NCI-H774 (cell line): Measurements from ENCODE around the gene WNT7B.
A peak's percentile ranks its signal among the peaks of the same experiment; 100 is the strongest.

Source experiments
- DNase-seq: peaks from one replicate; lab custom pipeline; 2025; lab: John Stamatoyannopoulos, UW

The WNT7B gene

DNA sequence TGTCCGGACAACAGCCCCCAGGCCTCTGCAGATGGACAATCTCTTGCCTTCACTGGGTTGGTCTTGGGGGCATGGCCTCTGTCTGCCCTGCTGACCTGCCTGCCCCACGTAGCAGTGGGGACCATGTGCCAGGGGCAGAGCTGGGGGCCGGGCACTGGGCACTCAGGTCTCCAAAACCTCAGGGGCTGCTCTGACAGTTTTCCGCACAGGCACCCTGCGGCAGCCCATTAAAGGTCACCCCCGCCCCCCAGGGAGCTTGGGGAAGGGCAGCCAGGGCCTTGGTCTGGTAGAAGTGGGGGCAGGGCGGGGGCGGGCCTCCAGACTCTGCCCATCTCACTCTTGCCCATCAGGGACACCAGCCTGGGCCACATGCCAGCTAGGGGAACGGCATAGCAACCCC, 49.9 kb downstream of the WNT7B start:
- no peak for DNase-seq

DNA sequence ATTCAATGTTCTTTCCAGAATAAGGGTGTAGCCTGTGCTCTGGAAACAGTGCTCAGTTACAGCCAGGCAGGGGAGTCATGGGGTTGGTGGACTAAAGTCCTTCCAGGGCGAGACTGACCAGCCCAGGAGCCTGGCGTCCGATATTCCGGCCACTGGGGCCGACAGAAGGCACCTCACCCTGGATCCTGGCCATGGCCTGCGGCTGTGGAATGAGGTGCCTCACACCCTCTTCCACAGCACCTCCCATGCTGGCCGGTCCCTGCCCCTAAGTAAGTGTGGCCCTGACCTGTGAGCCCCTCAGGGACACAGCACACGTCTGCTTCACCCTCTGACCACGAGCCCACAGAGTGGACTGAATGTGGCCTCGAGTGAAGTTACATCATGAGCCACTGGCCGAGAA, 50.5 kb downstream of the WNT7B start:
- DNase-seq: no peak

DNA sequence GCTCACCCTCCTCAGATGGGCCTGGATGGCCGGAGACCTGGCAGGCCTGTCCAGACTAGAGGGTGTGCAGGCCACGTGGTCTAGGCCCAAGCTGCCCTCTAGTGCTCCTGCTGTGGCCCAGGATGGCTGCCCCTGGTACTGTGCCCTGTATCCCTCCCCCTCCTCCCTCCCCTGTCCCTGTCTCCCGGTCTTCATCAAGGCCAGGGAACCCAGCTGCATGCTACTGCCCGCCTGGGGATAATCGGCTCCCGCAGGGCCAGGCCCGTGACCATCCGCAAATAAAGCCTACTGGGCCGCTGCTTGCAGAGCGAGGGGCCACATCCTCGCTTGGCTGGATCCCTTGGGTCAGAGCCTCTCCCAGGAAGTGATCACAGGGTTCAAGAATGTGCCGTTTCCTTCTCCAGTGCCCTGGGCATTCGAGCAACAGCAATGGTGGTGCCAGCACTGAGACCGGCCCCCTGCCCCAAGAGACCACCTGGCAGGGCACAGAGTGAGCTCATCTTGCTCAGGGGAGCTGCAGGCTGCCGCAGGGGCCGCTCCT, 51.1 kb downstream of the WNT7B start:
- no peak for DNase-seq

DNA sequence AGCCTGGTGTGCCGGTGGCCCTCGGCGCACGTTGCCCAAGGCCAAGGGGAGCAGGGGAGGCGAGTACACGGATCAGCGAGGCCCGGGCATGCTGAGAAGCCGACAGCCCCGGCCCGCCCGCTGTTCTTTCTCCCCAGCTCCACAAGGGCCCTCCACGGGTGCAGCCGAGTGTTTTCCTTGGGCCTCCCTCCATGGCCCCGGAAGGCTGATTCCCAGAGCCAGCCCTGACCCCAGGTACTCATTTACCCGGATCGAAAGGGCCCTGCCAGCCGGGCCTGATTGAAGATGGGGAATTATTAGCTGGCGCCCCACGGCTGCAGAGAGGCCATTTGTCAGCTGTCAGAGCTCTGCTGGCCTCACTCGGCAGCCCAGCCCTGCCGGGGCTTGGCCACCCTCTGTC, 53.1 kb downstream of the WNT7B start:
- DNase-seq: no peak

DNA sequence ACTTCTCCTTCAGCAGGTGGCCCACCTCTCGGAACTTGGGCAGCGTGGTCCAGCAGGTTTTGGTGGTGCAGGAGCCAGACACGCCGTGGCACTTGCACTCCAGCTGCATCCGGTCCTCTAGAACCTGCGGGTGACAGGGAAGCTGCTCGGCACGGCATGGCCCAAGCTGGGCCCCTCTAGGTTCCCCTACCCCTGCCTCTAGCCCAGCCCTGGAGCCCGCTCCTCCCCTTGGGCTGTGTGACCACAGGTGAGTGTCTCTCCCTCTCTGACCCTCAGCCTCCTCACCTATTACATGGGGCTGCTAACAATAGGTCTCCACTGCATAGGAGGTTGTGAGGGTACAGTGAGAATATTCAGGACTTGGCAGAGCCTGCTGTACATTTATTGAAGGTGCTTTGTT, 53.8 kb downstream of the WNT7B start:
- DNase-seq: no peak

DNA sequence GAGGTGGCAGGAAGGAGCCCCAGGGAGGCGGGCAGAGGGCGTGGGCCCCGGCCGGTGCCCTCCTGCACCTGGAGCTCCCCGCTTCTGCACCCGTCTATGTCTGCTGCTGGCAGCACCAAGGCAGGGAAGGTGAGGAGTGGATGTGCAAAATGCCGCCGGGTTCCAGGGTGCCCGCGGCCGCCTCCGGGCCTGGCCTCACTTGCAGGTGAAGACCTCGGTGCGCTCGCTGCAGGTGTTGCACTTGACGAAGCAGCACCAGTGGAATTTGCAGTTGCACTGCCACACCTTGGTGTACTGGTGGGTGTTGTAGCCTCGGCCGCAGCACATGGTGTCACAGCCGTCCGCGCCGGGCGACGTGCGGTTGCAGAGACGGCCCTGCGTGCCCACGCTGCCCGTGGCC, 54.3 kb downstream of the WNT7B start:
- DNase-seq: no peak

DNA sequence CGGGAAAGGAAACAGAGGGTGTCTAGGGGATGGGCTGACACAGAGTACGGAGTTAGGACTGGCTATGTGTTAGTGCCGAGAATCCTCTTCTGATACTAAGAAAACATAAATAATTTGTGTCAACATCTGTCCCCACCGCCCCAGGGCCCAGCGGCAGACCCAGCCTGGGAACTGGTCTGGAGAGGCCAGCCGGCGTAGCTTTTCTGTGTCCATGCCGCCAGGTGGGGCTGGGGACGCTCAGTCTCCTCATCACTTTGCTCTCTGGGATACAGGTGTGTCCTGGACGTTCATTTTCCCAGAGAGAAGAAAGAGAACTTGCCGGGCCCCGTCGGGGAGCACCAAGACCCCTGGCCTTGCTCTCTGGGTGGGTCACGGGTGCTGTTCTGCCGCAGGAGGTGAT, 54.7 kb downstream of the WNT7B start:
- no peak for DNase-seq

DNA sequence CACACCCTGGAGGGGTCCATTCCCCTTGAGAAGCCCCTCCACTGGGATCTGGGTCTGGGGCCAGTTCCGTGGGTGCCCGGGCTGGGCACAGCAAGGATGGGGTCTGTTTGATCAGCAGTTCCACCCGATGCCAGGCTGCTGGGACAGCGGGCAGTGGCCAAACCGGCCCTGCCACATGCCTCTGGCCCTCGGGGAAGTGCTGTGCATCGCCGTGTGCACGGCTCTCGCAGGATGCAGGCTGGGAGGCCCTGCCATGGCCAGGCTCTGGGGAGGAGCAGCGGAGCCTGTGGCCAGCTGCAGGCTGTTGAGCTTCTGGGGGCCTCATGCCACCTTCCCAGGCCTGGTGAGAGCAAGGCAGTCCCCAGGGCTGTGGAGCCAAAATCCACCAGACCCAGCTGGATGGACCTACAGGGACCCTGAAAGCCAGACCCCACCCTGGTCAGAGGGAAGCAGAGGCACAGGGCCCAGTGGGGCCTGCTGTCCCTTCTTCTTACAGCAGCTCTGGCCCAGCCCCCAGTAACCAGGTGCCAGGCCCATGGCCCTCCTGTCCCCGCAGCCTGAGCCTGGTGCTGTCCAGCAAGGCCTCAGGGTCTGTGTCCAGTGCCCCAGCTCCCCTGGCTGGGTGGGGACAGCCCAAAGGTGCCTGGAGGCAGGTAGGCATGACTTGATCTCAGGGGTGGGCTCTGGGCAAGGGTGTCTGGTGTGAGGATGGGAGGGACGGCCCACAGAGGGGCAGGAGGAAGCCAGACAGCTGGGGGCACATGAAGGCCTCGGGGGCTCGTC, 57.3 kb downstream of the WNT7B start:
- DNase-seq: no peak

DNA sequence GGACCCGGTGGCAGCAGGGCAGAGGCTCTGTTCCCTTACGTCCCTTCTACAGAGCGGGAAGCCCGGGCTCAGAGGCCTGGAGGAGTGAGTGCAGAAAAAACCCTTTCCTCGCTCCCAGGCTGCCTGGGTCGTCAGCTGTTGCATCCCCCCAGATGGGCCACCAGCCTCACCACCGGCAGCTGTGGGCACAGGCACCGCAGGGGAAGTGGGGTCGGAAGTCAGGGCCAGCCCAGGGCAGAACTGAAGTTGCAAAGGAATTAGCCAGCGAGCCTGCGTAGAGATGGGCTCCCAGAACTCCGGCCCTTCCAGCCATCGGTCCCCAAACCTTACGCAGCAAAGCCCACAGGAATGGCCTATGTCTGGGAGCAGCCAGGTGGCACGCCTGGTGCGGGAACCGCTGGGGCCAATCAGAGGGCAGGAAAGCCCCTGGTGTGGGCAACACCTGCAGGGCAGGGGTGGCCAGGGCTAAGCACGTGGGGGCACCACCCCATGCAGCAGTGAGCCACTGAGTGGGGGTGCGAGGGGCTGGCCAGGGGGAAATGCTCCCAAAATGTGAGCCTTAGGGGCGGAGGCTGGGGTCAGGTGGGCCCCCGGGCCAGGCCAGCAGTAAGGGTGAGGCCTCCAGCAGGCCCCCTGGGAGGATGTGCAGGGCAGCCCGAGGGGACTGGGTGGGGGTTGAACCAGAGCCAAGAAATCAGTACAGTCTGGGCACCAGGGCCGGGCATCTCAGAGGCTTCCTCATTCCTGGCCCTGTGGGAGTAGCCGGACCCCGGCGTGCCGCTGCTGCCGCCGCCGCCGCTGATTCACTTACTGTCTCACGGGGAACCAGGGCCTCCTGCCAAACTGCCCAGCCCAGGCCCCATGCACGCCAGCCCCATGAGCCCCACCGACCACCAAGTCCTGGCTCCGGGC, 58.2 kb downstream of the WNT7B start:
- DNase-seq: no peak

DNA sequence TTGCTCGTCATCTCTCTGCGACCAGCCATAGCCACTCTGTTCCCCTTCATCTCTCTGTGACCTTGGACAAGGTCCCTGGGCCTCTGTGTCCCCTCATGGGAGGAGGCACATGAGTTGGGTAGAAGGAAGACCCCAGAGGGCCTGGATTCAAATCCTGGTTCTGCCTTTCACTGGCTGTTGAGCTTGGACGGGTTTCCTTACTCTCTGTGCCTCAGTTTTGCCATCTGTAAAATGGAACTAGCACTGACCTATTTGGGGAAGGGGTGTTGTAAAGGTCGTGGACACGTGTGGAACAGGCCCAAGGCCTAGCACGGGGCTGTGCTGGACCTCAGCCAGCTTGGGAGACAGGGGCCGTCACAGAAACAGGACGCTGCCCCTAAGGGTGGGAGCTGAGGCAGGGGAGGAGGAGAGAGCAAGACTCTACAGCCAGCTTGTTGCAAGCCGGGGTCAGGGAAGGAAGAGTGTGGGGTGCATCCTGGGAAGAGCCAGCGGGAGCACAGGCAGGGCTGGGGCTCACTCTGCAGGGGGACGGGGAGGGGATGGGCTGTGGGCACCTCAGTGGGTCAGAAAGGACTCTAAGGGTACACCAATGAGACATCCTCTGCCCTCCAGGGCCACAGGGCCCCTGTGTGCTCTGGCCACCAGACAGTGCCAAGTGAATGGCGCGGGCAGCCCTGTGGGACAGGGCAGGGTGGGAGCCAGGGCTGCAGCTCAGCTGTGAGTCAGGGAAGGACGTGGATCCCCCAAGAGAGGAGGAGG, 59.1 kb downstream of the WNT7B start:
- no peak for DNase-seq

DNA sequence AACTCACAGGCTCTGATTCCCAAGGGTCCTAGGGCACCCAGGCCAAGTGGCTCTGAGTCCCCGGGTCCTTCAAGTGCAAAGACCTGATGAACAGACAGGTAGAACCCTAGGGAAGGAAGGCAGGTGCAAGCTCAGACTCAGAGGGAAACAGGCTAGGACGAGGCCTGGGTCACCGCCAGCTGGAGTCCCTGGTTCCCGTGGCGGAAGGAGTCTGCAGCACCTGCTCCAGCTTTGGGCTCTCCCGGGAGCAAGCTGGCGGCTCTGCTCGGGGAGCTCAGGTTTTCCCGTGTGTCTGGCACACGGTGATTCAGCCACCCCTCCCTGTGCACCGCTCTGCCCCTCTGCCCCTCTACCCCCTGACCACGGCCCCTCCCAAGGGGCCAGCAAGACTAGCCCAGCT, 59.8 kb downstream of the WNT7B start:
- DNase-seq: peak; percentile 12

DNA sequence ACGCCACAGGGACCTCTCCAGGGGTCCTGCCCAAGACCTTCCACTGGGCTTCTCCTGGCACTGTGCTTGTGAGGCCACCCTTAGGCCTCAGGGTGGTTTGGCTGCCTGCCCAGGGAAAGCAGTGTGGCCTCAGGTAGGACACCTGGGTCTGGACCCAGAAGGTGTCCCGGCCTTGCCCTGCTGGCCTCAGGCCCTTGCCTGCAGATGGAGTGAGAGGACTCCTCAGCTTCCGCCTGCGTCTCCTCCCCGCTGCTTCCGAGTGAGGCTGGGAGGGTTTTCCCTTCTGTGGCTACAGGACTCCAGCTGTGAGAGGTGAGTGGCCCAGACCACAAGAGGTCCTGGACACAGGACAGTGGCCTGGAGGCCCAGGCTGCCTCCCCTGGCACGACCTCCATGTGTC, 60.4 kb downstream of the WNT7B start:
- DNase-seq: no peak

DNA sequence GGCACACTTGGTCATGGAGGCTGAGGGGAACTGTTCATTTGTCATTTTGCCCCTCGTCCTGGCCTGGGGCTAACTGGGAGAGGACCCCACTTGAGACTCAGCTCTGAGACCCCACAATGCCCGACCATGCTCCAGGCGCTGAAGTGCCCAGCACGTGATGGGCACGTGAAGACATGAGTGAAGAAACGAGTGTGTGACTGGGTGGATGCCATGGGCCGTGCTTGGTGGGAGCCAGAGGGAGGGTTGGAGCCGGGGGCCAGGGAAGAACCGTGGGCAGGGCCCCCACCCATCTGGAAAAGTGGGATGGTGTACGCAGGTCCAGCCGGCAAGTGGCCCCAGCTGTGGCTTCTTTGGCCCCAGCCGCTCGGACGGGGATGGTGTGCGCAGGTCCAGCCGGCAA, 61.1 kb downstream of the WNT7B start:
- no peak for DNase-seq

DNA sequence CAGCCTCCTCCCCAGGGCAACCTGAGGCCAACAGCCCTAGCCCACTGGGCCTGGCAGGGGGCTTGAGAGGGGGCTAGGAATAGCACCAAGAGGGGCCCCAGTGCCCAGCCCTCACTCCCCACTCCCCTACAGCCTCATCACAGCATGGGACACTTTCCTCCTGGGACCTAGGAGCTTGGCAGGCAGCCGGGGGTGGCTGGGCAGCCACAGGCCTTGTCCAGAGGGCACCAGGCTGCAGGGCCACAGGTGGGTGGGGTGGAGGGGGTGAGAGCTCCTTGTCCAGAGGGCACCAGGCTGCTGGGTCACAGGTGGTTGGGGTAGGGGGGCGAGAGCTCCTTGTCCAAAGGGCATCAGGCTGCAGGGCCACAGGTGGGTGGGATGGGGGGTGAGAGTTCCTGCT, 61.8 kb downstream of the WNT7B start:
- DNase-seq: no peak

DNA sequence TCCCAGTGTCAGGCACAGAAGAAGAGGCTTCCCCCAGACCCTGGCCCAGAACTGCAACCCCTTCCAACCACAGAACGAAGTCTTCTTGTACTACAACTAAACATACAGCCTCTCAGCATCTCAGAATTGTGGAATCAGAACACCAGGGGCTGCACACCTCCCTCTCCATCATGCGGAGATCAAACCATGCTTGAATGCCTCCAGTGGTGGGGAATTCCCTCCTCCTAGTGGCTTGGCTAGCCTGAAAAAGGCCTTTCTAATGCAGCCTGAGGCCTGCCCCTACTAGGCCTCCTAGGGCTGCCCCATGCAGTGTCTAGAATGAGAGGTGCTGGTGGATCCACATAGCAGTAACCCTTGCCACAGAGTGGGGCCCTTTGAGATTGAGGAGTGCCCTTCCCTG, 62.7 kb downstream of the WNT7B start:
- no peak for DNase-seq

DNA sequence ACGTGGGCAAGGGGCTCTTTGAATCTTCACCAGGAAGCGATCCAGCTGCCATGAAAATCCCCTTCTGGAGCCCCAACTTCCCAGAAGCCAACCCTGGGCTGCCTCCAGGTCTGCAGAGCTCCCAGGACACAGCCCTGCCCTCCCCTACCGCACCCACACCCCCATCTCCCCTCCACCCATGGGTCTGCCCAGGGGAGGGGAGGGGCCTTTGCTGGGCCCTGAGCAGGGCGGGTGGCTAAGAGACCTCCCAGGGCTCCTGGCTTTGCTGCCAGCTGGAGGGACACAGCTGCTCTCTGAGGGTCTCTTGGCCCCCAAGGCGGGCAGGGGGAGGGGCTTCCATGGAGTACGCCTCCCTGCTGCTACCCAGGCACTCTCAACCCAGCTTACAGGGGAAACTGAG, 64.1 kb downstream of the WNT7B start:
- DNase-seq: no peak

DNA sequence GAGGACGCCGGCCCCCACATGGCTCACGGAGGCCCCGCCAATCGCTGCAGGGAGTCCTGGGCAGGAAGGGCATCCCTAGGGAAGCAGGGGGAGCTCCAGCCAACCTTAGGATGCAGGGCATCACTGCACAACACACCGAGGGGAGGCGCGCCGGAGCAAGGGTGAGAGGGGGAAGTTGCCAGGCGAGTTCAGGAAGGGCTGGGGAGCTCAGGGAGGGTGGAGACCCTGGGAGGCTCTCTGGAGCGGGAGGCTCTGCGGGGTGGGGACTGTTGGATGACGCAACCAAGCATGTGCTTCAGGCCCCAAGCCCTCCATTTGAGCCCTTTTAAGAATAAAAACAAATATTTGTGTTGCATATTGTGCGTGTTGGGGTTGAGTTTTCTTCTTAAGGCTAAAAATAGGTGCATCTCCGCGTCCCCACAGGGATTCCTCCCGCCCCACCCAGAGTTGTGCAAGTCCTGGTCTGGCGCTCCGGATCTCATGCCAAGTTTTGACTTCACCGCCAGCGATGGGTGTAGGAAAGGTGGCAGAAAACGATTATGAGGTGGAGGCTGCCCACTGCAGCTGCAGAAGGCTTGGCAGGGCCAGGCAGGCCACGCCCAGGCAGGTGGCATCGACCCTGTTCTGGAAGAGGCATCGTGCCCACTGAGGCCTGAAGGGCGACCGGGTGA, 65.2 kb downstream of the WNT7B start:
- DNase-seq: peak; percentile 33

DNA sequence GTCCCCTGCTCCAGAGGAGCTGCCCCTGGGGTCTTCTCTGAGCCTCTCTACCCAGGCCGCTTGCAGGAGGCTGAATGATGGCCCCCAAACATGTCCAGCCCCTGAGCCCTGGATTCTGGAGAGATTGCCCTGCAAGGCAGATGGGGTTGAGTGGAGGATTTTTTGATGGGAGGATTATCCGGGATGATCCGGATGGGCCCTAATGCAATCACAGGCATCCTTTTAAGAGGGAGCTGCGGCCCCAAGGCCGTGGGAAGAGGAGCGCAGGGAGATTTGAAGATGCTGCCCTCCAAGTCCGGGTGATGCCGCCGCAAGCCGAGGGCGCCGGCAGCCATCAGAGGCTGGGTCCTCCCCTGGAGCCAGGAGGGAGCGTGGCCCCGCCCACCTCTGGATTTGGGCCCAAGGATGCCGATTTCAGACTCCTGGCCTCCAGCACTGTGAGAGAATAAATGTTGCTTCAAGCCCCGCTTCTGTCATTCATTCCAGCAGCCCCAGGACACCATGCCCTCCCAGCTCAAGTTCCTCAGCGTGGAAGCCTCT, 66.0 kb downstream of the WNT7B start:
- DNase-seq: no peak

DNA sequence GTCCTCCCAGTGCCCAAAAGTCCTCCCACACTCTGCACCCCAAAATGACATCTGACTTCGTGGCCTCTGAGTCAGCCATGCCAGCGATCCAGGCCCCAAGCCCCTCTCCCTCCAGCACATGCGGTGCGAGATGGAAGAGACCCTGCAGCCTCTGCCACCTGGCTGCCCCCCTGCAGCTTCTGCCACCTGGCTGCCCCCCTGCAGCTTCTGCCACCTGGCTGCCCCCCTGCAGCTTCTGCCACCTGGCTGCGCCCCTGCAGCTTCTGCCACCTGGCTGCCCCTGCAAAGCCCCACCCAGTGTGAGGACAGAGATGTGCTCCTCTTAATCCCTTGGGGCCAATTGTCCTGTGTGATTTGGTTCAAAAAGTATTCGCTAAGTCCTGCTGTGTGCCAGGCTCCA, 68.0 kb downstream of the WNT7B start:
- DNase-seq: no peak

DNA sequence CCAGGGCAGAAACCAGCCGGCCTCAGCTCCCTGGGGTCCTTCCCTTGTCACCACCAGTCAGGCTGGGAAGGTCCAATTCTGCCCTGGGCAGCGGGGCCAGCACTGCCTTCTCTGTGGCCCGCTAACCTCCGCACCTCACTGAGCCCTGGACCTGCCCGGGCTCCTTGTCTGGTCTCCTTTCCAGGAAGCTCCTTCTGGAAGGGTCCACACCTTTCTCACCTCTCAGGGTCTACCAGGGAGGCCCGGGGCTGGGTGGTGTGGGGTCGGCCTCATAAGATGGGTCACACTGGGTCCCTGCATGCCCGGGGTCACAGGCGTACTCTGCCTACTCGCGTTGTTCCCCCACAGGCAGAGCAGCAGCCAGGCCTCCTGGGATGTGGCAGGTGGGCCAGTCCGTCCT, 69.0 kb downstream of the WNT7B start:
- no peak for DNase-seq

DNA sequence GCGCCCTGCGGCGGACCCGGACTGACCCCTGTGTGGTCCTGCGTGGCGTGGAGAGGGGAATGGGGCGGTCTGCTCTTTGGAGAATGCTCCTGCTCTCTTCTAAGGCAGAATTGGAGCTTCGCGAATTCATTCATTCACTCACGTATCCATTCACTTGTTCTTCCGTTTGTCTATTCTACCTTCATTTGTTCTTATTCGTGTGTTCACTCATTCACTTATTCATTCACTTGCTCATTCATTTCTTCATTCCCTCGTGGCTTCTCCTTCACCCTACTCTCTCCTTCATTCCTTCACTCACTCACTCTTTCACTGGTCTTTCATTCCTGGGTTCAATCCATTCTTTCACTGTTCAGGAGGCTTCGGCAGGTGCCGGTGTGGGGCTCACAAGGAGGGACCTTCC, 69.6 kb downstream of the WNT7B start:
- DNase-seq: no peak

DNA sequence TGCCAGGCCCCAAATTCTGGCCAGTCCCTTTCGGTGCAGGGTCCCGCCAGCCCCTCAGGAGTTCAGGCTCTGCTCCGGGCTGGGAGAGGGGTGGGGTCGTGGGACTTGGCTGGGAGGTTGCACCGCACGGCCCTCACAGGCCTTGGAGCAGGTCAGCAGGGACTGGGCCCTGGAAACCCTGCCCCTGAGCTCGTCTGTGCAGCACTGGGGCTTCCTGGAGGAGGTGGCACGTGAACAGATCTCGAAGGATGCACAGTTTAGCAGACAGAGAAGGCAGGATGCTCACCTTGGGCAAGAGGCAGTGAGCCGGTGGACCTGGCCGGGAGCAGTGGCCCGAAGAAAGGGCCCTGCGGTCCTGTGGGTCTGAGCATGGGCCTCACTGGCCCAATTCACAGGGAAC, 70.0 kb downstream of the WNT7B start:
- DNase-seq: no peak
